Urothelium cell line (cell line): ENCODE measurements around the gene PKP1.
"Not testable (repeated sequence)": the region's sequence is repeated elsewhere in the genome, so short reads cannot be mapped to it uniquely, and the experiment has no call there.

ENCODE experiments used
- DNase-seq: peaks from one replicate; pipeline ENCODE4 v3.0.0; 2011; ENCODE audit warnings: low spot score, mixed read lengths
- FAIRE-seq: peaks from 2 replicates; lab custom pipeline; 2011; peaks lifted over from hg19 to GRCh38; lab: Jason Lieb, UNC

Gene PKP1

GRCh38 chr1:201282931-201283829, at the start of gene PKP1:
Gene PKP1, plus strand, starts transcription at chr1:201283506. Its CDS starts 197 bp downstream, at chr1:201283703.
- DNase-seq (no peak), FAIRE-seq (no peak)

GRCh38 chr1:201239646-201240045, 43.7 kb upstream of the PKP1 start:
- FAIRE-seq, DNase-seq: not testable (repeated sequence)

GRCh38 chr1:201240171-201240570, 43.1 kb upstream of the PKP1 start:
- DNase-seq (no peak), FAIRE-seq (no peak)

- DNase-seq (no peak), FAIRE-seq (no peak)
Measured at GRCh38 chr1:201241736-201242135, 41.6 kb upstream of the PKP1 start.

- FAIRE-seq = no peak
- no peak for DNase-seq
Measured at GRCh38 chr1:201245082-201245481, 38.2 kb upstream of the PKP1 start.

GRCh38 chr1:201248721-201249559, 34.4 kb upstream of the PKP1 start:
- no peak for DNase-seq
- FAIRE-seq = no peak

- DNase-seq (no peak), FAIRE-seq (no peak)
Measured at GRCh38 chr1:201250326-201251011, 32.8 kb upstream of the PKP1 start.

GRCh38 chr1:201251411-201251810, 31.9 kb upstream of the PKP1 start:
- DNase-seq = no peak
- FAIRE-seq = no peak

GRCh38 chr1:201251851-201252430, 31.4 kb upstream of the PKP1 start:
- DNase-seq (no peak), FAIRE-seq (no peak)

- FAIRE-seq (no peak), DNase-seq (no peak)
Measured at GRCh38 chr1:201252944-201253371, 30.3 kb upstream of the PKP1 start.

- FAIRE-seq = no peak
- no peak for DNase-seq
Measured at GRCh38 chr1:201253411-201253810, 29.9 kb upstream of the PKP1 start.

GRCh38 chr1:201253906-201254624, 29.2 kb upstream of the PKP1 start:
- DNase-seq = no peak
- FAIRE-seq = no peak

- DNase-seq (peak; percentile 83), FAIRE-seq (no peak)
Measured at GRCh38 chr1:201254625-201255478, 28.5 kb upstream of the PKP1 start.

GRCh38 chr1:201255479-201256362, 27.6 kb upstream of the PKP1 start:
- FAIRE-seq (no peak), DNase-seq (no peak)

GRCh38 chr1:201258132-201258531, 25.2 kb upstream of the PKP1 start:
- FAIRE-seq = not testable (repeated sequence)

GRCh38 chr1:201258763-201259230, 24.5 kb upstream of the PKP1 start:
- no peak for DNase-seq
- FAIRE-seq = no peak

More at GRCh38 chr1:201258132-201258531, 25.2 kb upstream of the PKP1 start:
- DNase-seq = not testable (repeated sequence)

- FAIRE-seq = no peak
- peak; percentile 59 for DNase-seq
Measured at GRCh38 chr1:201259476-201260235, 23.6 kb upstream of the PKP1 start.
